ENCODE results near the gene VPS35L.
"Not testable (repeated sequence)": the region's sequence is repeated elsewhere in the genome, so short reads cannot be mapped to it uniquely, and the experiment has no call there.

Gene VPS35L

DNA sequence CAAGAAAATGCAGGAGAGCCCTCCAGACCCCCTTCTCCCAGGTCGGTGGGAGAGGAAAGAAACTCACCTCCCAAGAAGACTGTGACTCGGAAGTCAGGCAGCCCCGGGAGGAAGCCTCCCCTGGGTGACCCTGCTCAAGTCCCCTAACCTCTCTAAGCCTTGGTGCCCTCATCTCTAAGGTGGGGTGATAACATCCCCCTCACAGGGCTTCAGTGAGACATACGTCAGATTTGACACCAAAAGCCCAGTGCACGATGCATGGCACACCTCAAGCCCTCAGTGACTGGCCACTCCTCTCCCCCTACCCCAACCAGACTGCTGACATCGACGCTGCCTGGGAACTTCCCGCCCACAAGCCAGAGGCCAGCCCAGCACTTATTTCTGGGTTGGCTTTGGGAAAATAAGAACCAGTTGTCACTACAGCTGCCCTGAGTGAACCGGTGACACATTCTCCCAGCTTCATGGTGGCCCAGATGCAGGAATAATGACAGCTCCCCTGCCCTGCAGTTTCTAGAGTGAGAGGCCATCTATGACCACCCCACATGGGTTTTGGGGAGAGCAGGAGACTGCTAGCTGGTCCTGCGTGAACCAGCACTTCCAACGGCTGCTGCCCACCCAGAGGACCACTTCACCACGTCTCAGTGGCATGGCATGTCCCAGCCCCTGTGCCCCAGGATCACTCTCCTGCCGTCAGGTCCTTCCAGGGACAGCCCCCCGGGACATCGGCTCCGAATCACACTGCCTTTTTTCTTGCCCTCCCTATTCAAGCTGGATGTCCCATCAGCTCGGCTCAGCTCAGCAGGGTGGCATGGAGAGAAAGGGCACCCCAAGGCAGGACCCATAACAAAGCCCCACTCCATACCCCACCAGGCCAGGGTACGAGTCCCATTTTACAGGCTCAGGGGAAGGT lies 153.0 kb downstream of the VPS35L start:
- in situ Hi-C loops (cut with MboI; ENCODE audit: low sequenced_read_pairs) = no loop called here

DNA sequence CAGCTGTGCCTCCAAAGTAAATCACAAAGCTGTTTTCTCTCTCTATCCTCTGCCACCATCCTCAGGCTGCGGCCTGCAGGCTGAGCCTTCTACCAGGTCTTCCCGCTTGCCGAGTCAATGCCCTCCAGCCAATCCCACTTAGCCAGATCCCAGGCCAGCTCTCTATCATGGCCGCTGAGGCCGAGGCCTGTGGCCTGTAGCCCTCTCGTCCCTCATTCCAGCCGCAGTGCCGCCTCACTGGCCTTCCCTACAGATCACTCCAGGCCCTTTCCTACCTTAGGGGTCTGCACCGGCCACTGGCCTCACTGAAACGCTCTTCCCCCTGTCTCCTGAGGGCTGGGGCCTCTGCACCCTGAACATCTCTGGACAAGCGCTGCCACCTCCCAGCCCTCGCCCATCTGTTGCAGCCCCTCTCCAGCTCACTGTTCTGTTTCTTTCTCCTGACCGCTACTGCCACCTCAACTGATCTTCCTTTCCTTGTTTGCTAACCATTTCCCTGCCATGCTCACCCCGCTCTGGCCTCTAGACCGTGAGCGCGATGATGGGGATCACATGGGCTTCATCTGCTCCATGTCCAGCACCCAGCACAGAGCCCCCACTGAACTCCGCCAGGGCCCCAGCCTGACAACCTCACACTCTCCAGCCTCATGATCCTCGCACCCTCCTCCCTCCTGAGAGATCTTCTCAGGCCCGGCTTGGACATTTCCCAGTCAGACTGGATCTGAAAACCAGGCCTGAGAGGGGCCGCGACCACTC lies 154.1 kb downstream of the VPS35L start:
- in situ Hi-C loops (cut with MboI; ENCODE audit: low sequenced_read_pairs) = no loop called here

GRCh38 chr16:19710191-19710908 lies 154.8 kb downstream of the VPS35L start:
- in situ Hi-C loops (cut with MboI; ENCODE audit: low sequenced_read_pairs) = no loop called here

DNA sequence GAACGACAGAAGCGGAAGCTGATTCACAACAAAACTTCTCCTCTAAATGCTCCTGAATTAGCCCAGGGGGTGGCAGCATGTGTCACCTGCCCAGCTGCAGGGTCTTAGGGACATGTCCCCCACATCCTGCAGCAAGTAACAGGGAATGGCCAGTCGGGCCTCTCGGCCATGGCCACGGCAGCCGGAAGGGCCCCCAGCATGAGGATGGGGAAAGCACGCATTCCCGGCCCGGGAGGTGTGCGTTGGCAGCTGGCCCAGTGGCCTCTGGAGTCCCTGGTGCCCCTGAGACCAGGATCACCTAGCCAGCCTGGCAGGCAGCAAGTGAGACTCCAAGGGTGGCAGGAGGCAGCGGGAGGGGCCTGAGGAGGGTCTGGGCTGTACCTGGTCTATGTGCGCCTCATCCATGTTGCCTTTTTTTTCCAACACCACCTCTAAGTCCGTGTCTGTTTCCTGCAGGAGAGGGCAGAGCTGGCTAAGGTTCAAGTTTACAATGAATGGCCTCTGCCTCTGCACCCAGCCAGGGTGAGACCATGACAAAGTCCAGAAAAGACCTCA lies 155.6 kb downstream of the VPS35L start:
- in situ Hi-C loops (cut with MboI; ENCODE audit: low sequenced_read_pairs) = no loop called here

DNA sequence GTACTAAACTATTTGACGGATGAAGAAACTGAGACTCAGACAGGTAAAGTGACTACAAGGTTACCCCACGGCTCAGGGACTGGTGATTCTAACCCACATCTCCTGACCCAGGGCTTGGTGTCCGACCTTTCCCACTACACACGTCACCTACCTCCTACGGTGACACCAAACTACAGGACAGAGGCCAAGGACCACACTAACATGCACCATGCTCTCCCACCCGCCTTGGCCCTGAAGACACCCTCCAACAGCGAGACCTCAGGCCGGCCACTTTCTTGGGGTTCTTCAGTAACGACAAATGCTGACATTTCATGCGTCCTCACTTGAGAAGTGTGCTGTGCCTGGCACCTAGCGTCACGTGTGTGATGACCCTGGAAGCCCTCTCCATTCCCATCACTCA lies 156.1 kb downstream of the VPS35L start:
- in situ Hi-C loops (cut with MboI; ENCODE audit: low sequenced_read_pairs) = no loop called here

- in situ Hi-C loops (cut with MboI; ENCODE audit: low sequenced_read_pairs) = no loop called here
Observed at GRCh38 chr16:19712418-19713058, 157.0 kb downstream of the VPS35L start.

- in situ Hi-C loops (cut with MboI; ENCODE audit: low sequenced_read_pairs) = no loop called here
Observed at GRCh38 chr16:19713697-19714096, 158.2 kb downstream of the VPS35L start.

- in situ Hi-C loops (cut with MboI; ENCODE audit: low sequenced_read_pairs) = no loop called here
Observed at GRCh38 chr16:19715566-19715965, 160.1 kb downstream of the VPS35L start.

- in situ Hi-C loops (cut with MboI; ENCODE audit: low sequenced_read_pairs) = no loop called here
Observed at GRCh38 chr16:19716183-19716582, 160.7 kb downstream of the VPS35L start.

- in situ Hi-C loops (cut with MboI; ENCODE audit: low sequenced_read_pairs) = not testable (repeated sequence)
Observed at GRCh38 chr16:19716728-19717127, 161.2 kb downstream of the VPS35L start.

- in situ Hi-C loops (cut with MboI; ENCODE audit: low sequenced_read_pairs) = no loop called here
Observed at GRCh38 chr16:19717314-19717713, 161.8 kb downstream of the VPS35L start.

GRCh38 chr16:19717741-19718623 lies 162.5 kb downstream of the VPS35L start, which contains the start of the genes IQCK and KNOP1:
IQCK (plus strand) TSS chr16:19718271; CDS start chr16:19718307, 36 bp downstream.
KNOP1 (minus strand) TSS chr16:19718227; CDS start chr16:19715035, 3,192 bp downstream.
- in situ Hi-C loops (cut with MboI; ENCODE audit: low sequenced_read_pairs) = no loop called here

- in situ Hi-C loops (cut with MboI; ENCODE audit: low sequenced_read_pairs) = no loop called here
Observed at GRCh38 chr16:19718624-19718965, 163.1 kb downstream of the VPS35L start.

- in situ Hi-C loops (cut with MboI; ENCODE audit: low sequenced_read_pairs) = no loop called here
Observed at GRCh38 chr16:19722269-19722952, 166.9 kb downstream of the VPS35L start.

DNA sequence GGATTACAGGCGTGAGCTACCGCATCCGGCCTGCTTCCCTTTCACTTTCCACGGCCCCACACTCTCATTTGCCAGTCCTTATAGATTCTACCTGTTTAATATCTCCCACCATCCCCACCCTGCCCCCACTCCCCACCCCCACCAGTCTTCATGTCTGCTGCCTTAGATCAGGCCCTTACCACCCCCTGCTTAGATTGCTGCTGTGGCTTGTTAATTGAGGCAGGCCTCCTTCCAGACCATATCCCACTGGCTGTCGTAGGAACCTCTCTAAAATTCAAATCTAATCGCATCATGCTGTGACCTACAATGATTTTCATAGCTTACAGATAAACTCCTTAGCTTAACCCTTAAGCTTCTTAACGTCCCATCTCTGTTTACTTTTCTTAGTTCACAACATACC lies 167.5 kb downstream of the VPS35L start:
- in situ Hi-C loops (cut with MboI; ENCODE audit: low sequenced_read_pairs) = no loop called here

GRCh38 chr16:19728636-19728965 lies 173.1 kb downstream of the VPS35L start:
- in situ Hi-C loops (cut with MboI; ENCODE audit: low sequenced_read_pairs) = no loop called here

DNA sequence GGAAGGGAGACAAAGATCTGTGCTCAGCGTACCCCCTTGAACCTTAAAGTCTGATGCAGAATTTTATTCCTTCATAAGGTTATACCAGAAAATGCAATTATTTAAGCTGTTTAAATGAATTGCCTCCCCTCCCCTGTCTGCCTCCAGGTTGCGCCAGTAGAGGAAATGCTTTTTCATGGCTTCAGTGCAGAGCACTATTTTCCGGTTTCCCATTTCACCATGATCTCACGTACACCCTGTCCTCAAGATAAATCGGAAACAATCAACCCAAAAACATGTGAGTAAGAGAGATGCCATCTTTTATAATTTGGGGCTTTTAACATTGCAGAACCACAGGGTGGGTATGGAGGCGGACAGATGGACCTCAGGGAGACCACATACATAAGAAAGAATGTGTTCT lies 178.0 kb downstream of the VPS35L start:
- in situ Hi-C loops (cut with MboI; ENCODE audit: low sequenced_read_pairs) = no loop called here

DNA sequence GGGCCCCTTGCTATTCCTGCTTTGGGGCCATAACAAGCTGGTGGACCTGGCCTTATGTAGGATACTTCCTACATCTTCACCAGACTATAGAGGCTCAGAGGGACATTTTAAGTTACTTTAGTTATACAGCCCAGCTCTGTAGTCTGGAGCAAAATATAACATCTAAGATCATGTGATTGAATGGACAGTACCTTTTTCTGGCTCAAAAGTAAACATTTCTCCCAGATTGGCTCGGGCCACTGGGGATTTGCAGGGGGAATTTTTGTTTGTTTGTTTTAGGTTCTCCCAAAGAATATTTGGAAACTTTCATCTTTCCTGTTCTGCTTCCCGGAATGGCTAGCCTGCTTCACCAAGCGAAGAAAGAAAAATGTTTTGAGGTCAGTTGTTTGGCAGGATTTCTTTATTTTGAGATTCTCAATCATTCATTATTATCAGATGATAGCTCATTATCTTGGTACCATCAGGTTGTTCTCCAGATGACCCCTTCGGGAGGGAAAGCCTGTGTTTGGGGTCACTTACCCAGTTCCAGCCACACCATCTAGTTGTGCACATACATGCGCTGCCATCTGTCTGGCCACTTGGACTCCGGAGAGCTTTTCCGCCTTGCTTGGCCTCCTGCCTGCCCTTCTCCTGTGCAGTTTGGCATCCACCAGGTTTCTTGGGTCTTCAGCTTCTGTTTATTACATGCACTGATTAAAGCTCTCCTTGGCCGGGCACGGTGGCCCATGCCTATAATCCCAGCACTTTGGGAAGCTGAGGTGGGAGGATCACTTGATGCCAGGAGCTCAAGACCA lies 179.8 kb downstream of the VPS35L start:
- in situ Hi-C loops (cut with MboI; ENCODE audit: low sequenced_read_pairs) = no loop called here

All from HL-60/S4 treated with retinoic acid at 250 ng/mL for 4 days and 3 days (cell line).